ENCODE data around the gene RAB31. TPM values are rescaled to one million over a fixed set of nuclear protein-coding genes. Genes with fewer than 3 reads are reported as not detected.

The RAB31 gene
- total RNA-seq, 4 donors from 2014 or later: 51.1 to 79.3 (median 67.9) TPM

DNA sequence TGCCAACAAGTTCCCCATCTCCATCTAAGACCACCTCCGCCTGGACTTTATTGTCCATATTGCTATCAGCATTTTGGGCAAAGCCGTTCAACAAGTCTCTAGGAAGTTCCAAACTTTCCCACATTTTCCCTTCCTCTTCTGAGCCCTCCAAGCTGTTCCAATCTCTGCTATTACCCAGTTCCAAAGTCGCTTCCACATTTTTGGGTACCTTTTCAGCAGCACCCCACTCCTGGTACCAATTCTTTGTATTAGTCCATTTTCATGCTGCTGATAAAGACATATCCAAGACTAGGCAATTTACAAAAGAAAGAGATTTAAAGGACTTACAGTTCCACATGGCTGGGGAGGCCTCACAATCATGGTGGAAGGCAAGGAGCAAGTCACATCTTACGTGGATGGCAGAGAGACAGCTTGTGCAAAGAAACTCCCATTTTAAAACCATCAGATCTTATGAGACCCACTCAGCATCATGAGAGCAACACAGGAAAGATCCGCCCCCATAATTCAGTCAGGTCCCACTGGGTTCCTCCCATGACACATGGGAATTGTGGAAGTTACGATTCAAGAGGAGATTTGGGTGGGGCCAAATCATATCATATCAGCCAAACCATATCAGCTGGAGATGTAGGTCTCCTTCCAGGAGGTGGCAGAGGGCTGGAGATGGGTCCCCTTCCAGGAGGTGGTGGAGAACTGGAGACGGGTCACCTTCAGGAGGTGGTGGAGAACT lies 157.8 kb downstream of the RAB31 start:
- DNase-seq (ENCODE audit: low spot score) (no peak), ATAC-seq (ENCODE audit: low FRiP score) (no peak)
- TF ChIP-seq, protein P1, sequence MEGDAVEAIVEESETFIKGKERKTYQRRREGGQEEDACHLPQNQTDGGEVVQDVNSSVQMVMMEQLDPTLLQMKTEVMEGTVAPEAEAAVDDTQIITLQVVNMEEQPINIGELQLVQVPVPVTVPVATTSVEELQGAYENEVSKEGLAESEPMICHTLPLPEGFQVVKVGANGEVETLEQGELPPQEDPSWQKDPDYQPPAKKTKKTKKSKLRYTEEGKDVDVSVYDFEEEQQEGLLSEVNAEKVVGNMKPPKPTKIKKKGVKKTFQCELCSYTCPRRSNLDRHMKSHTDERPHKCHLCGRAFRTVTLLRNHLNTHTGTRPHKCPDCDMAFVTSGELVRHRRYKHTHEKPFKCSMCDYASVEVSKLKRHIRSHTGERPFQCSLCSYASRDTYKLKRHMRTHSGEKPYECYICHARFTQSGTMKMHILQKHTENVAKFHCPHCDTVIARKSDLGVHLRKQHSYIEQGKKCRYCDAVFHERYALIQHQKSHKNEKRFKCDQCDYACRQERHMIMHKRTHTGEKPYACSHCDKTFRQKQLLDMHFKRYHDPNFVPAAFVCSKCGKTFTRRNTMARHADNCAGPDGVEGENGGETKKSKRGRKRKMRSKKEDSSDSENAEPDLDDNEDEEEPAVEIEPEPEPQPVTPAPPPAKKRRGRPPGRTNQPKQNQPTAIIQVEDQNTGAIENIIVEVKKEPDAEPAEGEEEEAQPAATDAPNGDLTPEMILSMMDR (IDR thresholded peaks at IDR 0.05): no peak

DNA sequence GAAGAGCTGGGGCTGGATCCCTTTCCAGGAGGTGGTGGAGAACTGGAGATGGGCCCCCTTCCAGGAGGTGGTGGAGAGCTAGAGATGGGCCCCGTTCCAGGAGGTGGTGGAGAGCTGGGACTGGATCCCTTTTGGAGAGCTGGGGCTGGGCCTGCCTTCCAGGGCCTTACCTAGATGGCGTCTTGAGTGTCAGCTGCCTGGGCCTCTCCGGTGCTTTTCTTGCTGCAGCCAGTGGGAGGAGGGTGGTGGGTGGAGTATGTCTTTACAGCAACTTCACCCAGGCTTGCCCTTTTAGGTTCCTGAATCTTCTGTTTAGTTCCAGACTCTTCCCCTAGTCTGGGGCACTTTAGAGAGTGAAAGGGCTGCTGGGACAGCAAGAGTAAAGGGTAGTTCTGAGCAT lies 158.5 kb downstream of the RAB31 start:
- ATAC-seq (ENCODE audit: low FRiP score) (no peak), DNase-seq (ENCODE audit: low spot score) (no peak)
- TF ChIP-seq, protein P1 (IDR thresholded peaks at IDR 0.05): no peak

DNA sequence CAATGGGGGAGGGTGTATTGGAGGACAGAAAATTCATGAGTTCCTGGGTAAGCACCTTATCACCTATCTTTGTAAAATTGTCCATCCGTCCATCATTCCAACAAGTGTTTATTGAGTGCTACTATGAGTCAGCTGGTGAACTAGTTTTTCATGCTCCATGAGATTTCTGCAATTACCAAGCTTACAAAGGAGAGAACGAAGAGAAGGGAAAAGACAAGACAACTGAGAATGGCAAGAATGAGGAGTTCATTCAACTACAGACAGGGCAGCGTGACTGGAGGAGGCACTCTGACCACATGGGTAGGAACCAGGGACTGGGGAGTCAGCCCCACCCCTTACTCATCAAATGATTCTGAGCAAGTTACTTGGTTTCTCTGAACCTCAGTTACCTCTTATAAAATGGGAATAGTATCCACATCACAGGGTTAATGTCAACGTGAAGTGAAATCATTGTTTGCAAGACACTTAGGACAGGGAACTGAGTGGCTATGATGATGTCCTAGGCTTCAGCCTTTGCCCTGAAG lies 159.0 kb downstream of the RAB31 start:
- ATAC-seq (ENCODE audit: low FRiP score) (no peak), DNase-seq (ENCODE audit: low spot score) (no peak)
- TF ChIP-seq, protein P1 (IDR thresholded peaks at IDR 0.05): no peak

DNA sequence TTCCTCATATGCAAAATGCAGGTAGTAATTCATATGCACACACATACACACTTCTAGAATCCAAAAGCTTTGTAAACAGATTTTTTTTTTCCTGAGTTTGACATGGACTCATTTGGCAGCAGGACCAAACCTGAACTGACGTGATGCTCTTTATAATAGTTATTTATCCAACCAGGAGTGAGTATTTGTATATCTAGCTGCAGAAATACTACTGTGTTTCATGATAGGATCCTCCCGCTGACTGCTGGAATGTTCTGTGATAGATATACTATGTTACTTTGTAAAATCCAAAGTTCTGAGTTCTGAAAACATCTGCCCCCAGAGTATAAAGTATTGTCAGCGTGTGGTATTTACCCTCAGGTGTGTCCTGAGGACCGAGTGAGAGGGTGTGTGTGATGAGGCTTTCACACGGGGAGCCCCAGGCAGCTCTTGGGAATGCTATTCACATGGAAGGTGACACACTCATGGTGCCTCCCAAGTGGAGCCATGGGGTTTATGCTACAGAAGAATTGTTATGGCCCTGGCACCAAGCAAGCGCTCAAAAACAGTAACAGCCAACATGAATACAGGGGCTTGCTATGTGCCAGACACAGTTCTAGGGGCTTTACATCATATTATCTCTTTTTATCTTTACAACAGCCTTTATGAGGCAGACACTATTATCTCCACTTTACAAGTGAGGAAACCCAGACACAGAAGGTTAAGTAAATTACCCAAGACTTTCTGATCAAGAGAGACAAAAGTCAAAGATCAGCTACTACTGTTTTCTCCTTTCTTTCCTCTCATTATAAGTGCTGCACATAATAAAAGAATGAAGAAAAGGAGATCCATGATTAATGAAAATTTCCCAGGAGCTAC lies 161.0 kb downstream of the RAB31 start:
- TF ChIP-seq, protein P1 (IDR thresholded peaks at IDR 0.05): no peak
- no peak for DNase-seq (ENCODE audit: low spot score)
- peak; percentile 30 for ATAC-seq (ENCODE audit: low FRiP score)

DNA sequence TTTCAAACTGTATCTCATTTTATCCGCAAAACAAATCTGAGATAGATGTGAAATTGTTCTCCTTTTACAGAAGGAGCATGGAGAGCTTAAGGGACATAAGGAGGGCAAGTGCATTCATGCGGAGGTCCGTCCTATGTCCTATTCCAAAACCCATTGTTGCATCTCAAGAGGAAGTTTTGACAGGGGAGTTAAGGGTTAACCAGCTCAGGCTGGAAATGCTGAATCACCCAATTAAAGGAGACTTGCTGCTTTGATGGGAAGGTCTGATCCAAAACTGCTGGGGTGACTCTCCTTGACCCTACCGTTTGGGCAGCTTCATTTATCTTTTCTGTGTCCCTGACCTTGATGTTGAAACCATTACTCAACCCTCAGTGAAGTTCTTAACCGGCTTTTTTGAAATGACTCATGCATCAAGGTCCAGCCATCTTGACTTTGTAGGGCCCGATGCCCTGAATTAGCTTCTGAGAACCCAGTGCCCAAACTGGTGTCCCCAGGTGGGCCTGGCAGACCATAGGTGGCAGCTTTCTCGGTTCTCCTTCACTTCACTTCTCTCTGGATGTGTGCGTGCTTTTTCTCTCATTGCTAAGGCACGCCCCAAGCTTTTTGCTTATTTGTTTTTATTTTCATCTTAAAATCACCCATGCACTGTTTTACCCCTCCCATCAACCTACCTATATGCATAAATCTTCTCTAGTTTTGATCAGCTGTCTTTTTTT lies 161.8 kb downstream of the RAB31 start:
- TF ChIP-seq, protein P1 (IDR thresholded peaks at IDR 0.05): no peak
- DNase-seq (ENCODE audit: low spot score) (no peak), ATAC-seq (ENCODE audit: low FRiP score) (peak; percentile 90)

DNA sequence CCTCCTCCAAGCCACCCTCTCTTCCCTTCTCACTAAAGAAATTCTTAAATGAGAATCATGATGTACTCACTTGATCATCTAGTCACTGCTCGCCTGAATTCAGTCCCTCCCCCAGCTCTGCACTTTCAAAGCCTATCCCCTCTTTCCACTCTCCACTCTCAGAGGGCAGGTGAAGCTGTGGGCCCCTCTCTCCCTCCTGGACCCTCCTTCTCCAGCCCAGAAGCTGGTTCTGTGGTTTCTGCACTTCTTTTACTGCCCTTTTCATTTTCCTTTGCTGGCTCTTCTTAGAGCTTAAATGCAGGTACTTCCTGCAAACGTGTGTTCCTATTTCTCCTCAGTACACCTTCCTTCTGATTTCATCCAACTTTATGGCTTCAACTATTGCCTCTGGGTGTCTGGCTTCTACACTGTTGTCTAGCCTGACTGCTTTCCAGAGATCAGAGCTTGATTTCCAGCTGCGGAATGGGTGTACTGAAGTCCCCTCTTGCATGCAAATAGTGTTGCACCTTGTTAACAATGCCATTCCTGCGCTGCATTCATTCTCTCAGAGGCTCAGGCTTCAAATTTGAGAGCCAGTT lies 162.4 kb downstream of the RAB31 start:
- DNase-seq (ENCODE audit: low spot score) (no peak), ATAC-seq (ENCODE audit: low FRiP score) (peak; percentile 42)
- TF ChIP-seq, protein P1 (IDR thresholded peaks at IDR 0.05): no peak

All from omental fat pad (tissue), 4 donors.